IMR-90 (cell line): Measurements from ENCODE around the gene ATXN1.

Source experiments
- CHD1 ChIP-seq: IDR thresholded peaks from 2 replicates; pipeline ENCODE4 v1.6.1; 2012; ENCODE audit warnings: low read depth, low read length, improper control_type of control experiment
- CTCF ChIP-seq: conservative IDR thresholded peaks from 2 replicates; pipeline ENCODE4 v1.5.1; 2012; ENCODE audit warnings: mild to moderate bottlenecking, low read depth, low read length, improper control_type of control experiment
- RAD21 ChIP-seq: IDR thresholded peaks from 2 replicates; pipeline ENCODE4 v1.6.1; 2012; ENCODE audit warnings: low read length, improper control_type of control experiment

GRCh38 chr6:16539086-16539931 is 222.0 kb downstream of the ATXN1 start:
- TF ChIP-seq CHD1 (no peak), CTCF (no peak), RAD21 (no peak)
